Measurements from ENCODE around the gene FAM3A. TPM values are rescaled to one million over a fixed set of nuclear protein-coding genes. Genes with fewer than 3 reads are reported as not detected.
A peak's percentile ranks its signal among the peaks of the same experiment; 100 is the strongest.

Gene FAM3A
- total and polyA plus RNA-seq, 12 donors = 13.5 to 115 (median 55.6) TPM

DNA sequence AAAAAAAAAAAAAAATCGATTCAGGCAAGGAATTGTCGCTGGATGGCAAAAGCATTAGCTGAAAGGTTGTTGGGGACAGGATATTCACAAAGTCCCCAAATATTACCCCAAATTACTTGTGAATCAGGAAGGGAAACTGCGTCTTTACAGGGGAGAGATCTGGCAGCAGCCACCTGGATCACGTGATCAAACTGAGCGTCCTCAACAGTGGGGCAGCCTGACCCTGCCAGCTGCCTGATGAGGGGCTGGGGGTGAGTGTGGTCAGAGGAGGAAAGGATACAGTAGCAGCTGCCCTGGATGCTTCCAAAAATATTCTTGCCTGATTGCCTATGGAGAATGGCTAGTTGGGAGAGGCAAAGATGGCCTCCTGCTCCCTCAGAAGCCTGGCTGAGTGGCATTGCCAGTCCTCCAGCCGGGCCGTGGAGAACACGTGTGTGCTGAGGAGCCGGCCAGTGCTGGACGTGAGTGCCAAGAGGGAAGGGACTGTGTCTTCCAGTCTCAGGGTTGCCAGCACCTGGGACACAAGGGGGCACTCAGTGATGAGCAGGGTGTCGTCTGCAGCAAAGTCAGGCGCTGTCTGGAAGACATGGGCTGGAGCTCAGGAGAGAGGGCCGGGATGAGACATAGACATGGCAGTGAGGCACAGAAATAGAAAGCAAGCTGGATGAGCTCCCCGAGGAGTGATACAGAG lies 34.0 kb downstream of the FAM3A start:
- Histone ChIP-seq H3K27me3 (no peaks in the 10 kb centered on the region), H3K36me3 (replicated peaks in 1 of 2) (no peaks in the 10 kb centered on the region), H3K4me3 (no peak overlapping the region), H3K9me3 (replicated peaks in 1 of 3) (no peaks in the 10 kb centered on the region), H3K4me1 (replicated peaks in 1 of 2) (peaks cover 5 to 9% of the 10 kb centered on the region in 2 donors), H3K27ac (peak overlapping the region in 2 of 5 donors; percentile 45 to 64)
- intact Hi-C loops (cut with DNase I) = no loop called here
- no peak for TF ChIP-seq POLR2A (IDR thresholded peaks at IDR 0.05)
- TF ChIP-seq, protein P1, sequence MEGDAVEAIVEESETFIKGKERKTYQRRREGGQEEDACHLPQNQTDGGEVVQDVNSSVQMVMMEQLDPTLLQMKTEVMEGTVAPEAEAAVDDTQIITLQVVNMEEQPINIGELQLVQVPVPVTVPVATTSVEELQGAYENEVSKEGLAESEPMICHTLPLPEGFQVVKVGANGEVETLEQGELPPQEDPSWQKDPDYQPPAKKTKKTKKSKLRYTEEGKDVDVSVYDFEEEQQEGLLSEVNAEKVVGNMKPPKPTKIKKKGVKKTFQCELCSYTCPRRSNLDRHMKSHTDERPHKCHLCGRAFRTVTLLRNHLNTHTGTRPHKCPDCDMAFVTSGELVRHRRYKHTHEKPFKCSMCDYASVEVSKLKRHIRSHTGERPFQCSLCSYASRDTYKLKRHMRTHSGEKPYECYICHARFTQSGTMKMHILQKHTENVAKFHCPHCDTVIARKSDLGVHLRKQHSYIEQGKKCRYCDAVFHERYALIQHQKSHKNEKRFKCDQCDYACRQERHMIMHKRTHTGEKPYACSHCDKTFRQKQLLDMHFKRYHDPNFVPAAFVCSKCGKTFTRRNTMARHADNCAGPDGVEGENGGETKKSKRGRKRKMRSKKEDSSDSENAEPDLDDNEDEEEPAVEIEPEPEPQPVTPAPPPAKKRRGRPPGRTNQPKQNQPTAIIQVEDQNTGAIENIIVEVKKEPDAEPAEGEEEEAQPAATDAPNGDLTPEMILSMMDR (IDR thresholded peaks at IDR 0.05) = no peak
- DNase-seq = peak in 1 of 7 donors; percentile 14
- WGBS, 4 donors = 64 to 79% (median 75%) methylated on average over 9 to 14 of the region's 14 CpGs

DNA sequence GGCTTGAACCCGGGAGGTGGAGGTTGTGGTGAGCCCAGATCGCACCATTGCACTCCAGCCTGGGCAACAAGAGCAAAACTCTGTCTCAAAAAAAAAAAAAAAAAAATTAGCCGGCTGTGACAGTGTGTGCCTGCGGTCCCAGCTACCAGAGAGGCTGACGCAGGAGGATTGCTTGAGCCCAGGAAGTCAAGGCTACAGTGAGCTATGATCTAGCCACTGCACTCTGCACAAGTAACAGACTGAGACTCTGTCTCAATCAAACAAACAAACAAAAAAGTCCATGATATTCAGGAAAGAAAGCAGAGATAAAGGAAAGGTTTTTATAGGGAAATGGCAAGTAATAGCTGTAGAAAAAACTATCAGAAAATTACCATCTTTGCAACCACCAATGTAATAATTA lies 34.8 kb downstream of the FAM3A start:
- intact Hi-C loops (cut with DNase I) = no loop called here

DNA sequence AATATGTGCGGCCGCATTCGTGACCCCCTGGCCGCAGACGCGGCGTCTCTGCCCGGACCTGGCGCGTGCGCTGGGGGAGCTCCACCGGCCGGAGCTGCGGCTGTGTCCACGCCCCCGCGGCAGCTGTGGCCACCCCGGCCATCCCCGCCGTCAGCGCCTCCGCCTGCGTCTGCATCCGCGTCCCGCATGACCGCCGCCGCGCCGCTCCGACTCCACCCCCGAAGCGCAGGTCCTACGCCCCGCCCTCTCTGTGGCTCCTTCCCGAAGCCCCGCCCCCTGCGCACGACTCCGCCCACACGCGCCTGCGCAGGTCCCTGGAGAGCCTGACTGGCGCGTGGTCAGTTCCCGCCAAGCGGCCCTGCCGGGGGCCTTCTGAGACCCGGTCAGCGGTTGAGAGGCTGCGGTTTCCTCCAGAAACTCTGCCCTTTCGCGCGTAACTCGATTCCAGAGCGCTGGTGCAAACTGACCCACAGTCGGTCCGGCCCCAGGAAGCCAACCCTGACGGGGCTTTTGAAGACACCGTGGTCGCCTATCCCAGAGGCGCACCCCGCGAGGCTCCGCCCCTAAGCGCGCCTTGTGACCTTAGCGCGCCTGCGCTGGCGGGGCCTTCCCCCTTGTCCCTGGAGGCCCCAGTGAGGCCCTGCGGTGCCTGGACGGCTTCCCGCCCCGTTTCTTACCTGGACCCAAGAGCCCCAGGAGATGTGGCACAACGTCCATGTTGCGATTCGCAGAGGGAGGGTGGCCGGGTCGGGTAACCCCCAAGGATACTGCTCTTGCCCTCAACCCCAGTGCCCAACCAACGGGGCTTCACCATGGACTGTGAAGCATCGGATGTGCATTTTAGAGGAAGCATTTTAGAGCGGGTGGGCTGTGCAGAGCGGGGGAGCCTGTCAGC lies 37.1 kb downstream of the FAM3A start, which contains the start of gene LAGE3:
LAGE3 (minus strand) TSS at position 554 of the 895 bp plus-strand sequence; CDS start at position 188, 366 bp downstream.
- Histone ChIP-seq H3K9me3 (replicated peaks in 1 of 3) (no peaks in the 10 kb centered on the region), H3K27me3 (no peaks in the 10 kb centered on the region), H3K36me3 (replicated peaks in 1 of 2) (no peaks in the 10 kb centered on the region), H3K4me3 (peak within 1 kb of the TSS in 2 of 4 donors; percentile 34 to 64), H3K27ac (peak within 1 kb of the TSS; percentile 38 to 90 (median 78)), H3K4me1 (replicated peaks in 1 of 2) (no peaks in the 10 kb centered on the region)
- intact Hi-C loops (cut with DNase I) = no loop called here
- DNase-seq = peak; percentile 93 to 96 (median 95)
- whole genome bisulfite sequencing, 4 donors = 2 to 50% (median 21%) methylated on average over 9 to 84 of the region's 85 CpGs
- peak in 1 of 2 donors; percentile 86 for TF ChIP-seq POLR2A (IDR thresholded peaks at IDR 0.05)
- TF ChIP-seq, protein P1 (IDR thresholded peaks at IDR 0.05) = no peak

More for the DNA sequence above, 34.8 kb downstream of the FAM3A start:
- DNase-seq = peak in 6 of 7 donors; percentile 60 to 81 (median 68)
- peaks cover 5 to 9% of the 10 kb centered on the region in 2 donors for H3K4me1 ChIP-seq (replicated peaks in 1 of 2)
- H3K36me3 ChIP-seq (replicated peaks in 1 of 2) = no peaks in the 10 kb centered on the region
- no peak overlapping the region for H3K4me3 ChIP-seq
- peak in 1 of 2 donors; percentile 65 for TF ChIP-seq POLR2A (IDR thresholded peaks at IDR 0.05)
- TF ChIP-seq, protein P1 (IDR thresholded peaks at IDR 0.05) = no peak
- H3K9me3 ChIP-seq (replicated peaks in 1 of 3) = no peaks in the 10 kb centered on the region
- peak overlapping the region; percentile 17 to 76 (median 53) for H3K27ac ChIP-seq
- no peaks in the 10 kb centered on the region for H3K27me3 ChIP-seq
- WGBS, 4 donors = 31 to 71% (median 50%) methylated on average over 5 of the region's 5 CpGs

DNA sequence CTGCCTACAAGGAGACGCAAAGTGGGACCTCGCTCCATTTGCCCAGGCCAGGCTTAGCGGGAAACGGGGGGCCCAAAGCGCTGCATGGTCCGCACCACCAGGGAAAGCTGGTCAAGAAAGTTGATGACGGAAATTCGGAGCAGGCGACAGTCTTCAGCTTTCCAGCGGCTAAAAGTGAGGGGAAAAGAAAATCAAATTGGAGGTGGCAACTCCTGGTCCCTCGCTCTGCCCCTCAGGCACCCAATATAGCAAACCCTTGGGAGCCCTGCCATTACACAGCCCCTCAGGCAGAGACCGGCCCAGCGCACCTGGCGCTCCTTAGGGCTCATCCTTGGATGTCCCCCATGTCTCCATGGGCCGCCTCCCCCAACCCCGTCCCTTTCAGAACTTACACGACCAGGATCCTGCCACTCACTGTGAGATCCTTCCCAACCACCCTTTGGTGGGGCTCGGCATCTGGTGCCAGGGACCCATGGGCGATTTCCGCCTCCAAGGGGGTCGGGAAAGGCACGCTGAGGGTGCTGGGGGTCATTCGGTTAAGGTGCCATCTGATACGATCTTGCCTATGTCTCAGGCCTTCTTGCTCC lies 38.0 kb downstream of the FAM3A start:
- Histone ChIP-seq H3K27me3 (no peaks in the 10 kb centered on the region), H3K4me3 (peak overlapping the region in 1 of 4 donors; percentile 64), H3K9me3 (replicated peaks in 1 of 3) (no peaks in the 10 kb centered on the region), H3K36me3 (replicated peaks in 1 of 2) (no peaks in the 10 kb centered on the region), H3K4me1 (replicated peaks in 1 of 2) (no peaks in the 10 kb centered on the region), H3K27ac (peak overlapping the region in 4 of 5 donors; percentile 37 to 90 (median 68))
- no peak for TF ChIP-seq POLR2A (IDR thresholded peaks at IDR 0.05)
- TF ChIP-seq, protein P1 (IDR thresholded peaks at IDR 0.05) = no peak
- 45 to 77% (median 64%) methylated on average over 10 to 24 of the region's 24 CpGs for WGBS, 4 donors
- peak in 1 of 7 donors; percentile 19 for DNase-seq
- intact Hi-C loops (cut with DNase I) = no loop called here
